Endothelial cell of umbilical vein (primary cell): ENCODE results near the gene LENEP.

Source experiments
- EZH2 ChIP-seq: IDR thresholded peaks from 2 replicates; pipeline ENCODE4 v1.6.1; 2012; ENCODE audit warnings: borderline replicate concordance, low read depth, mild to moderate bottlenecking, moderate library complexity, low read length, inconsistent platforms; ENCODE audit not compliant: severe bottlenecking
- JUN ChIP-seq: IDR thresholded peaks from 2 replicates; pipeline ENCODE4 v1.6.1; 2011; ENCODE audit warnings: borderline replicate concordance, low read depth; ENCODE audit not compliant: insufficient read length, insufficient read depth
- MYC ChIP-seq: IDR thresholded peaks from one replicate; pipeline ENCODE4 v1.6.1; 2011; ENCODE audit warnings: mild to moderate bottlenecking, low read depth, low read length
- POLR2A ChIP-seq: IDR thresholded peaks from 2 replicates; pipeline ENCODE4 v1.6.1; 2012; ENCODE audit warnings: low read depth, mild to moderate bottlenecking, control low read depth, low read length
- POLR2AphosphoS5 ChIP-seq: IDR thresholded peaks from 2 replicates; pipeline ENCODE4 v1.6.1; 2012; ENCODE audit warnings: low read depth, mild to moderate bottlenecking, control low read depth, low read length, moderate library complexity; ENCODE audit not compliant: insufficient read depth
- TF ChIP-seq, protein P1 (sequence below), 2 donors: IDR thresholded peaks; 1 replicate in 1 of 2; 2 replicates in 1 of 2; pipeline ENCODE4 v1.5.1; 2011; ENCODE audit warnings: low read length in 2 of 2, mild to moderate bottlenecking in 2 of 2, moderate library complexity in 2 of 2, control low read depth in 1 of 2, inconsistent platforms in 1 of 2, low read depth in 1 of 2; ENCODE audit not compliant: insufficient read depth in 1 of 2; ENCODE audit errors: extremely low read depth in 1 of 2

DNA sequence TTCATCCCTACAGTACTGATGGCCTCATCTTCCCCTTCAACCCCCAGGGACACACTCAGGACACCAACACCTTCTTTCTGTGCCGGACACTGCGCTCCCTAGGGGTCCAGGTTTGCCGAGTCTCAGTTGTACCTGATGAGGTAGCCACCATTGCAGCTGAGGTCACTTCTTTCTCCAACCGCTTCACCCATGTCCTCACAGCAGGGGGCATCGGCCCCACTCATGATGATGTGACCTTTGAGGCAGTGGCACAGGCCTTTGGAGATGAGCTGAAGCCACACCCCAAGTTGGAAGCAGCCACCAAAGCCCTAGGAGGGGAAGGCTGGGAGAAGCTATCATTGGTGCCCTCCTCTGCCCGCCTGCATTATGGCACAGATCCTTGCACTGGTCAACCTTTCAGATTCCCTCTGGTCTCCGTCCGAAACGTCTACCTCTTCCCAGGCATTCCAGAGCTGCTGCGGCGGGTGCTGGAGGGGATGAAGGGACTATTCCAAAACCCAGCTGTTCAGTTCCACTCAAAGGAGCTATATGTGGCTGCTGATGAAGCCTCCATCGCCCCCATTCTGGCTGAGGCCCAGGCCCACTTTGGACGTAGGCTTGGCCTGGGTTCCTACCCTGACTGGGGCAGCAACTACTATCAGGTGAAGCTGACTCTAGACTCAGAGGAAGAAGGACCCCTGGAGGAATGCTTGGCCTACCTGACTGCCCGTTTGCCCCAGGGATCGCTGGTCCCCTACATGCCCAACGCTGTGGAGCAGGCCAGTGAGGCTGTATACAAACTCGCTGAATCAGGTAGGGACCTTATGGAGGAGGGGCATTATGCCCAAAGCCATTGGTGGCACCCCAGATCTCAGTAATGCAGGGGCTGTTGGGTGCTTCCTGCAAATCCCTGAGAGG lies 5.1 kb upstream of the LENEP start:
- TF ChIP-seq, protein P1, sequence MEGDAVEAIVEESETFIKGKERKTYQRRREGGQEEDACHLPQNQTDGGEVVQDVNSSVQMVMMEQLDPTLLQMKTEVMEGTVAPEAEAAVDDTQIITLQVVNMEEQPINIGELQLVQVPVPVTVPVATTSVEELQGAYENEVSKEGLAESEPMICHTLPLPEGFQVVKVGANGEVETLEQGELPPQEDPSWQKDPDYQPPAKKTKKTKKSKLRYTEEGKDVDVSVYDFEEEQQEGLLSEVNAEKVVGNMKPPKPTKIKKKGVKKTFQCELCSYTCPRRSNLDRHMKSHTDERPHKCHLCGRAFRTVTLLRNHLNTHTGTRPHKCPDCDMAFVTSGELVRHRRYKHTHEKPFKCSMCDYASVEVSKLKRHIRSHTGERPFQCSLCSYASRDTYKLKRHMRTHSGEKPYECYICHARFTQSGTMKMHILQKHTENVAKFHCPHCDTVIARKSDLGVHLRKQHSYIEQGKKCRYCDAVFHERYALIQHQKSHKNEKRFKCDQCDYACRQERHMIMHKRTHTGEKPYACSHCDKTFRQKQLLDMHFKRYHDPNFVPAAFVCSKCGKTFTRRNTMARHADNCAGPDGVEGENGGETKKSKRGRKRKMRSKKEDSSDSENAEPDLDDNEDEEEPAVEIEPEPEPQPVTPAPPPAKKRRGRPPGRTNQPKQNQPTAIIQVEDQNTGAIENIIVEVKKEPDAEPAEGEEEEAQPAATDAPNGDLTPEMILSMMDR (IDR thresholded peaks at IDR 0.05; ENCODE audit: extremely low read depth in 1 of 2, insufficient read depth in 1 of 2, low read depth in 1 of 2, low read length in 2 of 2): no peak
- no peak for TF ChIP-seq JUN
- TF ChIP-seq POLR2A: no peak
- no peak for TF ChIP-seq EZH2
- no peak for TF ChIP-seq POLR2AphosphoS5
- no peak for TF ChIP-seq MYC
